Measurements from ENCODE around the gene TANGO6. TPM values are rescaled to one million over a fixed set of nuclear protein-coding genes. Genes with fewer than 3 reads are reported as not detected.

The TANGO6 gene
- polyA plus RNA-seq, 2 of the 4 experiments (the other 2 are of a cell fraction): 8.1 to 19.5 TPM

DNA sequence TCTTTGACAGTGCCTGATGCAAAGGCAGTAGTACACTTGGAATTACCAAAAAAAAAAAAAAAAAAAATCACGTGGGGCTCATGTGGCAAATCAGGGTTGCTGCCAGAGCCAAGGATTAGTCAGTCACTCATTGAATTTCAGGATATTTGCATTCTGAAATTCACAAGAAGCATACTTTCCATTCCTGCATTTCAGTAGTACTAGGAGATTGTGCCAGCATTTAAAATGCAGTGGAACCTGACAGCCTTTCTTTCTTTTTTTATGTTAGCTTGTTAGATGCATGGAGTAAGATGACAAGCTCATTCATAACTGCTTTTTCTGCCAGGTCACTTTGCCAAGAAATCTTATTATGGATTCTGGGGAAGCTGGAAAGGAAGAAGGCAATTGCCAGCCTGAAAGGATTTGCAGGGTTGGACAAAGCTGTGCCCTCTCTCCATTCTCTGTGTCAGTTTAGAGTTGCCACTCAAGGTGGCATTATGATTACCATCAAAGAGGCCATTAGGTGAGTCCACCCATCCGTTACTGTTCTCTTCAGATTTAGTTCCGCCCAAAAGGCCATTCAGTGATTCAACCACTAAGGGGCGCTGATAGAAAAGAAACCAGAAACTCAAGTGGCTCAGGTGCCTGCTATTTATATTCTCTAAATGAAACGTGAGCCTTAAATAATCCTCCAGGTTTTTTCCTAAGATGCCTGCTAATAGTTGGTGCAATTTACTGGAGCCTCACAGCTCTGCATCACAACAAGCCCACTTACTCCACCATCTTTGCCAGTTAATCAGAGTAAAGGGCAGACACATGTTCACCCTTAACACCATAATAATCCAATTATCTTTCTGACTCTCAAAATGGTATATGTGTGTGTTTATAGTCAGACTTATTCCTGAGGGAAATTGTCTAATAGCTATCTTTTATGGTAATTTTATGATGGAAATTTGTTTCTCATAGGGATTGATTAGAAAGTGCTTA is 59.0 kb downstream of the TANGO6 start:
- no peak for FAIRE-seq
- H3K4me2 ChIP-seq: no peak overlapping the region; the same call in 2 of the 3 replicates
- H3K27ac ChIP-seq: peak overlapping the region in 1 of 2 experiments; percentile 38; a peak in 3 of 6 replicates
- ATAC-seq: peak; percentile 87 to 91
- TF ChIP-seq SMC3 (IDR thresholded peaks at IDR 0.05) (peak; percentile 93), SREBF2 (IDR thresholded peaks at IDR 0.05) (no peak), ZSCAN20 (CRISPR knock-in tag; IDR thresholded peaks at IDR 0.05) (no peak), USF2 (IDR thresholded peaks at IDR 0.05) (peak; percentile 54), JUNB (IDR thresholded peaks at IDR 0.05) (no peak), MAX (IDR thresholded peaks at IDR 0.05) (no peak), RAD21 (conservative IDR thresholded peaks at IDR 0.05 in 1 of 2, IDR thresholded peaks at IDR 0.05 in 1 of 2) (peak; percentile 96 to 97)
- TF ChIP-seq, protein P1, sequence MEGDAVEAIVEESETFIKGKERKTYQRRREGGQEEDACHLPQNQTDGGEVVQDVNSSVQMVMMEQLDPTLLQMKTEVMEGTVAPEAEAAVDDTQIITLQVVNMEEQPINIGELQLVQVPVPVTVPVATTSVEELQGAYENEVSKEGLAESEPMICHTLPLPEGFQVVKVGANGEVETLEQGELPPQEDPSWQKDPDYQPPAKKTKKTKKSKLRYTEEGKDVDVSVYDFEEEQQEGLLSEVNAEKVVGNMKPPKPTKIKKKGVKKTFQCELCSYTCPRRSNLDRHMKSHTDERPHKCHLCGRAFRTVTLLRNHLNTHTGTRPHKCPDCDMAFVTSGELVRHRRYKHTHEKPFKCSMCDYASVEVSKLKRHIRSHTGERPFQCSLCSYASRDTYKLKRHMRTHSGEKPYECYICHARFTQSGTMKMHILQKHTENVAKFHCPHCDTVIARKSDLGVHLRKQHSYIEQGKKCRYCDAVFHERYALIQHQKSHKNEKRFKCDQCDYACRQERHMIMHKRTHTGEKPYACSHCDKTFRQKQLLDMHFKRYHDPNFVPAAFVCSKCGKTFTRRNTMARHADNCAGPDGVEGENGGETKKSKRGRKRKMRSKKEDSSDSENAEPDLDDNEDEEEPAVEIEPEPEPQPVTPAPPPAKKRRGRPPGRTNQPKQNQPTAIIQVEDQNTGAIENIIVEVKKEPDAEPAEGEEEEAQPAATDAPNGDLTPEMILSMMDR (IDR thresholded peaks at IDR 0.05): peak; percentile 96
- no peaks in the 10 kb centered on the region for H3K9me3 ChIP-seq
- peak; percentile 58 to 68 for DNase-seq (ENCODE audit: low read depth in 1 of 2, low spot score in 1 of 2)
- POLR2A ChIA-PET: no interaction called here
- no peak overlapping the region for H3K4me3 ChIP-seq
- CTCF ChIA-PET: interaction anchor here (0.6 to 23.0 kb wide), 59 partner anchors 9 to 462 kb away, joined by 3 to 503 read pairs (median 4); partner anchors contain the start of genes CHTF8, HAS3, SNTB2 and TANGO6
- WGBS (ENCODE audit: missing lambda C conversion rate): 6% methylated on average over 5 of the region's 5 CpGs
- H3K4me1 ChIP-seq: peaks cover 12% of the 10 kb centered on the region

GRCh38 chr16:68902969-68903345 is 59.6 kb downstream of the TANGO6 start:
- Histone ChIP-seq H3K9me3 (no peaks in the 10 kb centered on the region), H3K4me1 (peaks cover 16% of the 10 kb centered on the region), H3K4me2 (no peak overlapping the region), H3K4me3 (no peak overlapping the region), H3K27ac (peak overlapping the region in 1 of 2 experiments; percentile 27; a peak in 1 of 6 replicates)
- 74% methylated on average over 2 of the region's 2 CpGs for WGBS (ENCODE audit: missing lambda C conversion rate)
- no peak for FAIRE-seq
- ATAC-seq: no peak
- CTCF ChIA-PET: interaction anchor here (0.7 to 23.0 kb wide), 48 partner anchors 8 to 413 kb away, joined by 3 to 503 read pairs (median 4); partner anchors contain the start of genes CHTF8, HAS3, SNTB2 and TANGO6
- POLR2A ChIA-PET: no interaction called here
- no peak for DNase-seq (ENCODE audit: low read depth in 1 of 2, low spot score in 1 of 2)
- no peak for TF ChIP-seq FOXS1 (CRISPR knock-in tag; IDR thresholded peaks at IDR 0.05)
- no peak for TF ChIP-seq KDM5A (IDR thresholded peaks at IDR 0.05)
- no peak for TF ChIP-seq RAD21 (conservative IDR thresholded peaks at IDR 0.05 in 1 of 2, IDR thresholded peaks at IDR 0.05 in 1 of 2)
- TF ChIP-seq RFX5 (IDR thresholded peaks at IDR 0.05): no peak
- no peak for TF ChIP-seq EP300 (IDR thresholded peaks at IDR 0.05)
- no peak for TF ChIP-seq HOXB13 (CRISPR knock-in tag; IDR thresholded peaks at IDR 0.05; ENCODE audit: low read depth)
- no peak for TF ChIP-seq BHLHE40 (IDR thresholded peaks at IDR 0.05; ENCODE audit: low read depth, low read length)
- no peak for TF ChIP-seq ELK1 (IDR thresholded peaks at IDR 0.05; ENCODE audit: low read depth, low read length)
- no peak for TF ChIP-seq E2F6 (IDR thresholded peaks at IDR 0.05; ENCODE audit: borderline replicate concordance, low read depth)
- TF ChIP-seq, protein P2, sequence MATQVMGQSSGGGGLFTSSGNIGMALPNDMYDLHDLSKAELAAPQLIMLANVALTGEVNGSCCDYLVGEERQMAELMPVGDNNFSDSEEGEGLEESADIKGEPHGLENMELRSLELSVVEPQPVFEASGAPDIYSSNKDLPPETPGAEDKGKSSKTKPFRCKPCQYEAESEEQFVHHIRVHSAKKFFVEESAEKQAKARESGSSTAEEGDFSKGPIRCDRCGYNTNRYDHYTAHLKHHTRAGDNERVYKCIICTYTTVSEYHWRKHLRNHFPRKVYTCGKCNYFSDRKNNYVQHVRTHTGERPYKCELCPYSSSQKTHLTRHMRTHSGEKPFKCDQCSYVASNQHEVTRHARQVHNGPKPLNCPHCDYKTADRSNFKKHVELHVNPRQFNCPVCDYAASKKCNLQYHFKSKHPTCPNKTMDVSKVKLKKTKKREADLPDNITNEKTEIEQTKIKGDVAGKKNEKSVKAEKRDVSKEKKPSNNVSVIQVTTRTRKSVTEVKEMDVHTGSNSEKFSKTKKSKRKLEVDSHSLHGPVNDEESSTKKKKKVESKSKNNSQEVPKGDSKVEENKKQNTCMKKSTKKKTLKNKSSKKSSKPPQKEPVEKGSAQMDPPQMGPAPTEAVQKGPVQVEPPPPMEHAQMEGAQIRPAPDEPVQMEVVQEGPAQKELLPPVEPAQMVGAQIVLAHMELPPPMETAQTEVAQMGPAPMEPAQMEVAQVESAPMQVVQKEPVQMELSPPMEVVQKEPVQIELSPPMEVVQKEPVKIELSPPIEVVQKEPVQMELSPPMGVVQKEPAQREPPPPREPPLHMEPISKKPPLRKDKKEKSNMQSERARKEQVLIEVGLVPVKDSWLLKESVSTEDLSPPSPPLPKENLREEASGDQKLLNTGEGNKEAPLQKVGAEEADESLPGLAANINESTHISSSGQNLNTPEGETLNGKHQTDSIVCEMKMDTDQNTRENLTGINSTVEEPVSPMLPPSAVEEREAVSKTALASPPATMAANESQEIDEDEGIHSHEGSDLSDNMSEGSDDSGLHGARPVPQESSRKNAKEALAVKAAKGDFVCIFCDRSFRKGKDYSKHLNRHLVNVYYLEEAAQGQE (IDR thresholded peaks at IDR 0.05): no peak
- no peak for TF ChIP-seq NPAS2 (CRISPR knock-in tag; IDR thresholded peaks at IDR 0.05; ENCODE audit: borderline replicate concordance)
- TF ChIP-seq CHD4 (IDR thresholded peaks at IDR 0.05; ENCODE audit: borderline replicate concordance): no peak
